Placental pericyte (primary cell): ENCODE data around the gene RIPOR1. TPM values are rescaled to one million over a fixed set of nuclear protein-coding genes. Genes with fewer than 3 reads are reported as not detected.

Experiments
- small RNA-seq: library from RNA; depleted of rRNA; stranded (forward); fragments of <200 nt; gene quantifications from one replicate; pipeline ENCODE3, GENCODE V24; 2012; ENCODE audit warnings: low replicate concordance
- total RNA-seq: library from RNA; depleted of rRNA; stranded (reverse); fragments of >200 nt; gene quantifications from 2 replicates; pipeline ENCODE4 v1.2.3, GENCODE V29; 2012

Gene RIPOR1, protein sequence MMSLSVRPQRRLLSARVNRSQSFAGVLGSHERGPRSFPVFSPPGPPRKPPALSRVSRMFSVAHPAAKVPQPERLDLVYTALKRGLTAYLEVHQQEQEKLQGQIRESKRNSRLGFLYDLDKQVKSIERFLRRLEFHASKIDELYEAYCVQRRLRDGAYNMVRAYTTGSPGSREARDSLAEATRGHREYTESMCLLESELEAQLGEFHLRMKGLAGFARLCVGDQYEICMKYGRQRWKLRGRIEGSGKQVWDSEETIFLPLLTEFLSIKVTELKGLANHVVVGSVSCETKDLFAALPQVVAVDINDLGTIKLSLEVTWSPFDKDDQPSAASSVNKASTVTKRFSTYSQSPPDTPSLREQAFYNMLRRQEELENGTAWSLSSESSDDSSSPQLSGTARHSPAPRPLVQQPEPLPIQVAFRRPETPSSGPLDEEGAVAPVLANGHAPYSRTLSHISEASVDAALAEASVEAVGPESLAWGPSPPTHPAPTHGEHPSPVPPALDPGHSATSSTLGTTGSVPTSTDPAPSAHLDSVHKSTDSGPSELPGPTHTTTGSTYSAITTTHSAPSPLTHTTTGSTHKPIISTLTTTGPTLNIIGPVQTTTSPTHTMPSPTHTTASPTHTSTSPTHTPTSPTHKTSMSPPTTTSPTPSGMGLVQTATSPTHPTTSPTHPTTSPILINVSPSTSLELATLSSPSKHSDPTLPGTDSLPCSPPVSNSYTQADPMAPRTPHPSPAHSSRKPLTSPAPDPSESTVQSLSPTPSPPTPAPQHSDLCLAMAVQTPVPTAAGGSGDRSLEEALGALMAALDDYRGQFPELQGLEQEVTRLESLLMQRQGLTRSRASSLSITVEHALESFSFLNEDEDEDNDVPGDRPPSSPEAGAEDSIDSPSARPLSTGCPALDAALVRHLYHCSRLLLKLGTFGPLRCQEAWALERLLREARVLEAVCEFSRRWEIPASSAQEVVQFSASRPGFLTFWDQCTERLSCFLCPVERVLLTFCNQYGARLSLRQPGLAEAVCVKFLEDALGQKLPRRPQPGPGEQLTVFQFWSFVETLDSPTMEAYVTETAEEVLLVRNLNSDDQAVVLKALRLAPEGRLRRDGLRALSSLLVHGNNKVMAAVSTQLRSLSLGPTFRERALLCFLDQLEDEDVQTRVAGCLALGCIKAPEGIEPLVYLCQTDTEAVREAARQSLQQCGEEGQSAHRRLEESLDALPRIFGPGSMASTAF
- total RNA-seq: 37.8 and 45.3 TPM in 2 replicates

DNA sequence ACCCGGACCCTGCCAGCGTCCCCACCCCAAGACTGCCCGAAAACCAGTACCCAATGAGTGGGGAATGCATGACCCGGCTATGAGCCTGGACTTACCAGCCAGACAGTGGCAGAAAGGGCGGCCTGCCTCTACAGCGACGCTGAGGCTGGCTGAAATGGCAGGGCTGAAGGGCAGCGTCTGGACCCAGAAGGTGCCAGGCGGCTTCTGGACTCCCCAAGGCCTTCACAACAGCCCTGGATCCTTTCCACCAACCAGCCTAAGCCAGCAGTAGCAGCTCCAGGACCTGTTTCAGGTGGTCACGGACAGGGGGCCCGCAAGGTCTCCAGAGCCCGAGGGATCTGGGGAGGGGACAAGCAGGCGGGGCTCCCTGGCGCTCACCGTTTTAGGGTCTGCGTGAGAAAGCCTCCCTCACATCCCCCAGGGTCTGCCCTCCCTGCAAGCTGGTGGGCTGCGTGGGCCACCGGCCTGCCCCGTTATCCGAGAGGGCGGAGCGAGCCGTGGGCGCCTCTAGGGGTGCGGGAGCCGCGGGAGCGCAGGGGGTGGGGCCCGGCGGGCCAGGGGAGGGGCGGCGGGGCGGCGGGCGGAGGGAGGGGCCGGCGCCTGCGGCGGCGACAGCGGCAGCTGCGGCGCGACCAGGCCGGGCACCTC is at the start of gene RIPOR1:
Gene RIPOR1 (plus strand): TSS at position 608 of the 648 bp plus-strand sequence. CDS start 9,618 bp downstream, outside the sequence.

DNA sequence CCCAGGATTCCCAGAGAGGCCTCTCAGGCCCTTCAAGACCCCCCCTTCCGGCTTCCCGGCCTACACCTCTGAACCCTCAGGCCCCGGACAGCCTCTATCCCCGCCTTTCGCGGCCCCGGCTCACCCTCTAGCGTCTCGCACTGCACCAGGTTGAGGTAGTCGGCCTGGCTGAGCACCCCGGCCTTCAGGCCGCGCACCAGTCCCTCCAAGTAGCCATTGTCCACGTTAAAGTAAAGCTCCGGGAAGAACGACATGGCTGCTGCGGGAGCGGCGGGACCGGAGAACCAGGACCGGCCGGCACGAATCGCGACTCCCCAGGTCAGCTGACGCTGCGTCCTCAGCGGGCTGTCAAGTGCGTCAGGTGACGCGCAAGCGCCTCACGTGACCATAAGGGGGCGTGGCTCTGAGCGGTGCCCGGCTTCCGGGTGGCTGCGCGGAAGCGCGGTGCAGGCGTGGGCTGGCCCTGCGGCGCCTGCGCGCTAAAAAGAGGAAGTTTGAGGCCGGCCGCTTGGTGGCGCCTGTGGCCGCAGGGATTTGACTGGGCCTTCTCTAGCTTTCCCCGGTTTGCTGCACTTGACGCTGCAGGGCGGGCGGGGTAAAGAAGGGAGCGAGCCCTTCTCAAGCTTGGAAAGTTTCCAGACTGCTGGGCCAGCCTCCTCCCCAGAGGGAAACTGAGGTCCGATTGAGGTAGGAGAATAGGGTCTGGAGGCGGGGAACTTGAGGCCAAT is 47.6 kb upstream of the RIPOR1 start, which contains the start of gene ATP6V0D1:
Gene ATP6V0D1 (minus strand): TSS at position 325 of the 728 bp plus-strand sequence. CDS start 71 bp downstream, at position 254.

DNA sequence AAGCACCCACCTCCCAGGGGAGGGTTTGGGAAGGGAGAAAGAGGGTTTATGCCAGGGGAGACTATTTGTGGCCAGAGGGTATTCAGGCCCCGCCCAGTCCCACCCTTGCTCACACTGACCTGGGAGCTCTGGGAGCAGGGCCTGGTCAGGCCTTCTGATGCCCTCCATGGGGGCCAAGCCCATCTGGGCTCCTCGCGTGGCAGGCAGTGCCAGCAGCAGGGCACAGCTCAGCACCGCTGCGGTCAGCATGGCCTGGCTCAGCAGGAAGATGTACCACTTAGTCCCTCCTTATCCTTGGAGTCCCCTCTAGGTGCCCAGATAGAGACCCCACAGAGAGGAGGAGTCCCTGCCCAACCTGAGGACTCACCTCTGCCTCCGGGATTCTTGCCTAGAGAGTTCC is 45.5 kb upstream of the RIPOR1 start, which contains the start of gene AGRP:
Gene AGRP (minus strand): TSS at position 398 of the 400 bp plus-strand sequence. CDS start 149 bp downstream, at position 249.

DNA sequence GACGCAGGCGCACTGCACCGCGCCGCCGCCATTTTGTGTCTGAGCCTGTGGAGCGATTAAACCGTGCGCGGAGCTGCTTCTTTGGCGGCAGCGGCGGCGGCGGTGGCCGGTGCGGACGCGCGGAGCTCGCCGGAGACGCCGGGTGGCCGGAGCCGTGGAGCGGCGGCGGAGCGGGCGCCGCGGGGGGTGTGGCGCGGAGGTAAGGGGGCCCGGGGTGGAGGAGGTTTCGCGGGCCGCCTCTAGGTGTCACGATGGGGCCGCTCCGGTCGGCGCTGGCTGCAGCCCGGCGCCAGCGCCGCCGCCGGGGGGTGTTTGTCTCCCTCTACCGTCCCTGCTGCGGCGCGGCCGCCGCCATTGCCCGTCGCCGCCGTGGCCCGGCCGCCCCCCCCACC is 33.9 kb downstream of the RIPOR1 start, which contains the start of gene CTCF:
Gene CTCF (plus strand): TSS at position 1 of the 392 bp plus-strand sequence. CDS start 48,307 bp downstream, outside the sequence.

Small RNA genes lying within 50 kb of the gene (small RNA-seq; reads per million reads assigned to genes)
- not detected for gene AC027682.3

Other genes with a start within 250 kb of the RIPOR1 start
- gene PLEKHG4, start 249.3 kb upstream of the RIPOR1 start, total RNA-seq: 6.6 and 21.0 TPM in 2 replicates
- under 0.01 TPM in 1 of 2 replicates, not detected in the other for gene KCTD19, start 202.1 kb upstream of the RIPOR1 start, total RNA-seq
- gene LRRC36, start 202.0 kb upstream of the RIPOR1 start, total RNA-seq: not detected in 2 replicates
- gene TPPP3, start 135.3 kb upstream of the RIPOR1 start, total RNA-seq: 0.88 and 1.1 TPM in 2 replicates
- gene ZDHHC1, start 112.4 kb upstream of the RIPOR1 start, total RNA-seq: 4.6 and 6.0 TPM in 2 replicates
- under 0.01 TPM in 1 of 2 replicates, not detected in the other for gene HSD11B2, start 97.7 kb upstream of the RIPOR1 start, total RNA-seq
- gene ATP6V0D1, start 47.7 kb upstream of the RIPOR1 start, total RNA-seq: 149 and 198 TPM in 2 replicates
- not detected in 2 replicates for gene AGRP, start 45.3 kb upstream of the RIPOR1 start, total RNA-seq
- gene CTCF, start 33.7 kb downstream of the RIPOR1 start, total RNA-seq: 27.8 and 35.9 TPM in 2 replicates
- 0.43 and 0.44 TPM in 2 replicates for gene CARMIL2, start 116.3 kb downstream of the RIPOR1 start, total RNA-seq
- 17.3 and 39.8 TPM in 2 replicates for gene ACD, start 131.4 kb downstream of the RIPOR1 start, total RNA-seq
- gene PARD6A, start 132.1 kb downstream of the RIPOR1 start, total RNA-seq: 1.3 and 1.5 TPM in 2 replicates
- 14.7 and 17.6 TPM in 2 replicates for gene ENKD1, start 137.9 kb downstream of the RIPOR1 start, total RNA-seq
- 2.3 and 3.5 TPM in 2 replicates for gene C16orf86, start 138.0 kb downstream of the RIPOR1 start, total RNA-seq
- gene GFOD2, start 190.5 kb downstream of the RIPOR1 start, total RNA-seq: 12.0 and 22.6 TPM in 2 replicates